Liver (tissue), 3 donors: ENCODE data around the gene ZNF318.

Experiments used
- ATF3 ChIP-seq: IDR thresholded peaks from 2 replicates; pipeline ENCODE4 v1.6.1; 2016; ENCODE audit warnings: antibody characterized with exemption
- CTCF ChIP-seq: fragments of 150-350 bp; IDR thresholded peaks from 2 replicates; pipeline ENCODE4 v1.5.1; 2017; ENCODE audit warnings: improper control_type of control experiment, low read depth, low read length; ENCODE audit not compliant: missing input control
- EGR1 ChIP-seq, 2 donors: IDR thresholded peaks; 2 replicates each; pipeline ENCODE4 v1.6.1; 2016 to 2018; ENCODE audit warnings: antibody characterized with exemption in 2 of 2, low read depth in 2 of 2
- FOXA1 ChIP-seq: IDR thresholded peaks from 2 replicates; pipeline ENCODE4 v1.6.1; 2016; ENCODE audit warnings: antibody characterized with exemption
- GABPA ChIP-seq, 2 donors: IDR thresholded peaks in 1 of 2; conservative IDR thresholded peaks in 1 of 2; 2 replicates each; pipeline ENCODE4 v1.6.1; 2016; ENCODE audit warnings: antibody characterized with exemption in 2 of 2, mild to moderate bottlenecking in 1 of 2, moderate library complexity in 1 of 2
- JUND ChIP-seq, 2 donors: IDR thresholded peaks; 2 replicates each; pipeline ENCODE4 v1.6.1; 2016; ENCODE audit warnings: antibody characterized with exemption in 2 of 2
- MAX ChIP-seq: IDR thresholded peaks from 2 replicates; pipeline ENCODE4 v1.6.1; 2016; ENCODE audit warnings: antibody characterized with exemption
- NR2F2 ChIP-seq: IDR thresholded peaks from 2 replicates; pipeline ENCODE4 v1.6.1; 2016; ENCODE audit warnings: antibody characterized with exemption
- RAD21 ChIP-seq, 2 donors: IDR thresholded peaks; 2 replicates each; pipeline ENCODE4 v1.6.1; 2016; ENCODE audit warnings: antibody characterized with exemption in 2 of 2, mild to moderate bottlenecking in 2 of 2
- REST ChIP-seq: IDR thresholded peaks from 2 replicates; pipeline ENCODE4 v1.6.1; 2016; ENCODE audit warnings: antibody characterized with exemption, mild to moderate bottlenecking
- SP1 ChIP-seq: IDR thresholded peaks from 2 replicates; pipeline ENCODE4 v1.6.1; 2018; ENCODE audit warnings: antibody characterized with exemption, mild to moderate bottlenecking
- TAF1 ChIP-seq: conservative IDR thresholded peaks from 2 replicates; pipeline ENCODE4 v1.6.1; 2016; ENCODE audit warnings: antibody characterized with exemption, mild to moderate bottlenecking
- YY1 ChIP-seq: IDR thresholded peaks from 2 replicates; pipeline ENCODE4 v1.6.1; 2016; ENCODE audit warnings: antibody characterized with exemption, mild to moderate bottlenecking
- donor health status: healthy.
- donor health status: healthy.

GRCh38 chr6:43376551-43376981 is 7.1 kb upstream of the ZNF318 start:
- no peak for TF ChIP-seq TAF1
- no peak for TF ChIP-seq CTCF
- TF ChIP-seq MAX, result no peak
- TF ChIP-seq REST, result no peak
- no peak for TF ChIP-seq EGR1 (IDR thresholded peaks at IDR 0.05; ENCODE audit: low read depth in 2 of 2)
- TF ChIP-seq SP1, result no peak
- no peak for TF ChIP-seq GABPA (IDR thresholded peaks at IDR 0.05 in 1 of 2, conservative IDR thresholded peaks at IDR 0.05 in 1 of 2)
- no peak for TF ChIP-seq ATF3
- TF ChIP-seq YY1, result no peak
- no peak for TF ChIP-seq NR2F2
- TF ChIP-seq JUND (IDR thresholded peaks at IDR 0.05), result no peak
- TF ChIP-seq RAD21 (IDR thresholded peaks at IDR 0.05), result no peak
- no peak for TF ChIP-seq FOXA1
